ENCODE results near the gene NDUFB8.

- TF ChIP-seq, protein P1, sequence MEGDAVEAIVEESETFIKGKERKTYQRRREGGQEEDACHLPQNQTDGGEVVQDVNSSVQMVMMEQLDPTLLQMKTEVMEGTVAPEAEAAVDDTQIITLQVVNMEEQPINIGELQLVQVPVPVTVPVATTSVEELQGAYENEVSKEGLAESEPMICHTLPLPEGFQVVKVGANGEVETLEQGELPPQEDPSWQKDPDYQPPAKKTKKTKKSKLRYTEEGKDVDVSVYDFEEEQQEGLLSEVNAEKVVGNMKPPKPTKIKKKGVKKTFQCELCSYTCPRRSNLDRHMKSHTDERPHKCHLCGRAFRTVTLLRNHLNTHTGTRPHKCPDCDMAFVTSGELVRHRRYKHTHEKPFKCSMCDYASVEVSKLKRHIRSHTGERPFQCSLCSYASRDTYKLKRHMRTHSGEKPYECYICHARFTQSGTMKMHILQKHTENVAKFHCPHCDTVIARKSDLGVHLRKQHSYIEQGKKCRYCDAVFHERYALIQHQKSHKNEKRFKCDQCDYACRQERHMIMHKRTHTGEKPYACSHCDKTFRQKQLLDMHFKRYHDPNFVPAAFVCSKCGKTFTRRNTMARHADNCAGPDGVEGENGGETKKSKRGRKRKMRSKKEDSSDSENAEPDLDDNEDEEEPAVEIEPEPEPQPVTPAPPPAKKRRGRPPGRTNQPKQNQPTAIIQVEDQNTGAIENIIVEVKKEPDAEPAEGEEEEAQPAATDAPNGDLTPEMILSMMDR (IDR thresholded peaks at IDR 0.05; ENCODE audit: low read length) = no peak
- TF ChIP-seq EZH2 (IDR thresholded peaks at IDR 0.05; ENCODE audit: borderline replicate concordance, low read length) = no peak
These were observed 43.7 kb downstream of the NDUFB8 start for GRCh38 chr10:100485801-100486495.

Data from OCI-LY1 (cell line).